Renal cortical epithelial cell (primary cell): ENCODE results near the gene CLDN9. TPM values are rescaled to one million over a fixed set of nuclear protein-coding genes. Genes with fewer than 3 reads are reported as not detected.

ENCODE experiments used
- DNase-seq: peaks from one replicate; pipeline ENCODE4 v3.0.0-alpha.2; 2011; ENCODE audit warnings: low read depth
- total RNA-seq: library from RNA; depleted of rRNA; stranded (reverse); fragments of >200 nt; gene quantifications from 2 replicates; pipeline ENCODE4 v1.2.3, GENCODE V29; 2014

CLDN9 gene
- 0.20 and 0.35 TPM in 2 replicates for total RNA-seq

- no peak for DNase-seq
Observed at GRCh38 chr16:3012828-3013420, at the start of gene CLDN9. TSS of gene CLDN9 (plus strand) at chr16:3012923. CDS start at chr16:3013363, 440 bp downstream.

GRCh38 chr16:2963074-2963722, 49.5 kb upstream of the CLDN9 start:
- DNase-seq = no peak

- no peak for DNase-seq
Observed at GRCh38 chr16:2963723-2964474, 48.8 kb upstream of the CLDN9 start, which contains the start of gene KREMEN2. TSS of gene KREMEN2 (plus strand) at chr16:2964275. CDS start at chr16:2964521, 246 bp downstream.

GRCh38 chr16:2964475-2965336, 48.0 kb upstream of the CLDN9 start:
- DNase-seq = no peak

- DNase-seq = no peak
Observed at GRCh38 chr16:2966043-2966807, 46.5 kb upstream of the CLDN9 start.

GRCh38 chr16:2966808-2967191, 45.9 kb upstream of the CLDN9 start:
- no peak for DNase-seq

GRCh38 chr16:2967211-2967631, 45.5 kb upstream of the CLDN9 start:
- DNase-seq = no peak

- no peak for DNase-seq
Observed at GRCh38 chr16:2967721-2968161, 45.0 kb upstream of the CLDN9 start.

GRCh38 chr16:2968368-2968737, 44.4 kb upstream of the CLDN9 start:
- DNase-seq = no peak

- DNase-seq = peak; percentile 65
Observed at GRCh38 chr16:2968738-2969544, 43.8 kb upstream of the CLDN9 start, which contains the start of gene PAQR4. TSS of gene PAQR4 (plus strand) at chr16:2969348. CDS start at chr16:2969675, 327 bp downstream.

GRCh38 chr16:2969545-2970521, 42.9 kb upstream of the CLDN9 start:
- peak; percentile 26 for DNase-seq

- no peak for DNase-seq
Observed at GRCh38 chr16:2970563-2970962, 42.2 kb upstream of the CLDN9 start.

GRCh38 chr16:2971134-2971984, 41.4 kb upstream of the CLDN9 start:
- no peak for DNase-seq

- no peak for DNase-seq
Observed at GRCh38 chr16:2971985-2972784, 40.5 kb upstream of the CLDN9 start.

GRCh38 chr16:2973093-2973492, 39.6 kb upstream of the CLDN9 start:
- DNase-seq = no peak

- no peak for DNase-seq
Observed at GRCh38 chr16:2973605-2974318, 39.0 kb upstream of the CLDN9 start.
